ENCODE data around the gene PTMS. TPM values are rescaled to one million over a fixed set of nuclear protein-coding genes. Genes with fewer than 3 reads are reported as not detected.
A peak's percentile ranks its signal among the peaks of the same experiment; 100 is the strongest.

PTMS gene
- total and polyA plus RNA-seq, 2 of the 13 experiments (the other 11 are each of a cell fraction or from before 2014, with no cell fraction given): 40.5 to 82.4 TPM

- TF ChIP-seq ZBTB2 (CRISPR knock-in tag; IDR thresholded peaks at IDR 0.05; ENCODE audit: low read depth) (0 out of 2 replicates have a peak, but pooled peaks have one; percentile 12), GABPB1 (CRISPR knock-in tag; IDR thresholded peaks at IDR 0.05) (peak; percentile 42), ZNF574 (CRISPR knock-in tag; IDR thresholded peaks at IDR 0.05) (no peak; the same call in 1 of the 2 replicates), UBTF (CRISPR knock-in tag; IDR thresholded peaks at IDR 0.05) (no peak), STAT6 (CRISPR knock-in tag; IDR thresholded peaks at IDR 0.05; ENCODE audit: borderline replicate concordance) (no peak), KLF6 (CRISPR knock-in tag; IDR thresholded peaks at IDR 0.05) (no peak), BORCS8-MEF2B (CRISPR knock-in tag; IDR thresholded peaks at IDR 0.05) (peak; percentile 22; the same call in 1 of the 2 replicates), LCORL (IDR thresholded peaks at IDR 0.05) (no peak), LCORL (CRISPR knock-in tag; IDR thresholded peaks at IDR 0.05) (peak; percentile 26; the same call in 1 of the 2 replicates), GTF2F1 (IDR thresholded peaks at IDR 0.05; ENCODE audit: low read length) (no peak), PREB (CRISPR knock-in tag; IDR thresholded peaks at IDR 0.05) (no peak), SOX13 (IDR thresholded peaks at IDR 0.05) (no peak), SOX13 (CRISPR knock-in tag; conservative IDR thresholded peaks at IDR 0.05 in 1 of 2, IDR thresholded peaks at IDR 0.05 in 1 of 2) (no peak), HNRNPK (IDR thresholded peaks at IDR 0.05; ENCODE audit: low read depth, low read length, poor library complexity, severe bottlenecking) (peak; percentile 86), ZMYM3 (CRISPR knock-in tag; IDR thresholded peaks at IDR 0.05) (no peak), ZNF761 (CRISPR knock-in tag; conservative IDR thresholded peaks at IDR 0.05) (no peak), PAWR (CRISPR knock-in tag; IDR thresholded peaks at IDR 0.05; ENCODE audit: borderline replicate concordance) (no peak)
Observed at GRCh38 chr12:6765634-6766581, at the start of gene PTMS (continued).

Measured in HepG2 (cell line).